Middle frontal gyrus (tissue), 1 donor: ENCODE measurements around the gene RNF169.
"Not testable (repeated sequence)": the region's sequence is repeated elsewhere in the genome, so short reads cannot be mapped to it uniquely, and the experiment has no call there.

Source experiments
- DNase-seq: peaks from one replicate; pipeline ENCODE4 v3.0.0-alpha.2; 2015; ENCODE audit warnings: low spot score; ENCODE audit errors: extremely low spot score

Gene RNF169

GRCh38 chr11:74766905-74767304, 18.3 kb downstream of the RNF169 start:
- no peak for DNase-seq

GRCh38 chr11:74768172-74768651, 19.6 kb downstream of the RNF169 start:
- DNase-seq: not testable (repeated sequence)

- no peak for DNase-seq
Measured at GRCh38 chr11:74769055-74769707, 20.5 kb downstream of the RNF169 start.

GRCh38 chr11:74770456-74770855, 21.8 kb downstream of the RNF169 start:
- no peak for DNase-seq

- DNase-seq: no peak
Measured at GRCh38 chr11:74771139-74771538, 22.5 kb downstream of the RNF169 start.

GRCh38 chr11:74773476-74773875, 24.8 kb downstream of the RNF169 start:
- no peak for DNase-seq

GRCh38 chr11:74775762-74776161, 27.1 kb downstream of the RNF169 start:
- DNase-seq: no peak

- DNase-seq: no peak
Measured at GRCh38 chr11:74776546-74776945, 27.9 kb downstream of the RNF169 start.

- no peak for DNase-seq
Measured at GRCh38 chr11:74777038-74777437, 28.4 kb downstream of the RNF169 start.

- DNase-seq: no peak
Measured at GRCh38 chr11:74777877-74778276, 29.2 kb downstream of the RNF169 start.

- no peak for DNase-seq
Measured at GRCh38 chr11:74778581-74778980, 29.9 kb downstream of the RNF169 start.

GRCh38 chr11:74780248-74781005, 31.8 kb downstream of the RNF169 start:
- no peak for DNase-seq

- no peak for DNase-seq
Measured at GRCh38 chr11:74783241-74783871, 34.7 kb downstream of the RNF169 start.

- no peak for DNase-seq
Measured at GRCh38 chr11:74784234-74784633, 35.6 kb downstream of the RNF169 start.

GRCh38 chr11:74784726-74785125, 36.1 kb downstream of the RNF169 start:
- DNase-seq: no peak

GRCh38 chr11:74786574-74786973, 37.9 kb downstream of the RNF169 start:
- DNase-seq: no peak

- DNase-seq: no peak
Measured at GRCh38 chr11:74791333-74792100, 42.9 kb downstream of the RNF169 start.

- no peak for DNase-seq
Measured at GRCh38 chr11:74806267-74806666, 57.6 kb downstream of the RNF169 start.

- DNase-seq: no peak
Measured at GRCh38 chr11:74809801-74810200, 61.2 kb downstream of the RNF169 start.

- no peak for DNase-seq
Measured at GRCh38 chr11:74815966-74816365, 67.3 kb downstream of the RNF169 start.

GRCh38 chr11:74816664-74817063, 68.0 kb downstream of the RNF169 start:
- no peak for DNase-seq
